Gastroesophageal sphincter (tissue), 3 donors: ENCODE measurements around the gene IQCM.

Experiments
- EP300 ChIP-seq: sonication (generic); formaldehyde crosslinking; IDR thresholded peaks from one replicate; pipeline ENCODE4 v1.6.1; 2017; ENCODE audit warnings: antibody characterized with exemption, mild to moderate bottlenecking
- POLR2A ChIP-seq, 2 donors: fragments of 450-650 bp; IDR thresholded peaks; one replicate each; pipeline ENCODE4 v1.6.1; 2017; ENCODE audit warnings: antibody characterized with exemption in 2 of 2, mild to moderate bottlenecking in 2 of 2, moderate library complexity in 1 of 2
- POLR2AphosphoS5 ChIP-seq: sonication (generic); formaldehyde crosslinking; IDR thresholded peaks from one replicate; pipeline ENCODE4 v1.6.1; 2017; ENCODE audit warnings: antibody characterized with exemption
- TF ChIP-seq, protein P1 (sequence below), 4 experiments: fragments of 200-600 bp in 2 of 4; fragments of 450-650 bp in 2 of 4; sonication (generic) in 1 of 4; IDR thresholded peaks; one replicate each; pipeline ENCODE4 v1.5.1; 2017 to 2019; ENCODE audit warnings: antibody characterized with exemption in 4 of 4, mild to moderate bottlenecking in 2 of 4, moderate library complexity in 2 of 4

DNA sequence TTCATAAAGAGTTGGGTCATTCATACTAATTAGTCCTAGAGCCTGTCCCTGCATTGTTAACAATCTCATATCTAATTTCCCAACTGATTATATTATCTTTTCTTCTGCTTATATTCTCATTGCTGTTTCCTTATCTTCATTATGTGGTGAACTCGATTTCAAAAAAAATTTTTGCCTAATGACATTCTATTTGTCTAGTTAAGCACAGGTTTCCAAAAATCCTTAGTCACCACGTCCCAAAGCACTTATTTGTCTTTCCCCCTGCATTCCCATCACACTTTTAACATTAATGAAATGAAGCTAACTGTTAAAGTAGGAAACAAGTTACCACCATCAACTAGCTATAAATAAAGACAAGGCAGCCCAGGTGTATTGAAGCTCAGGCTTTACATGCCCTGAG lies 131.1 kb downstream of the IQCM start:
- TF ChIP-seq, protein P1, sequence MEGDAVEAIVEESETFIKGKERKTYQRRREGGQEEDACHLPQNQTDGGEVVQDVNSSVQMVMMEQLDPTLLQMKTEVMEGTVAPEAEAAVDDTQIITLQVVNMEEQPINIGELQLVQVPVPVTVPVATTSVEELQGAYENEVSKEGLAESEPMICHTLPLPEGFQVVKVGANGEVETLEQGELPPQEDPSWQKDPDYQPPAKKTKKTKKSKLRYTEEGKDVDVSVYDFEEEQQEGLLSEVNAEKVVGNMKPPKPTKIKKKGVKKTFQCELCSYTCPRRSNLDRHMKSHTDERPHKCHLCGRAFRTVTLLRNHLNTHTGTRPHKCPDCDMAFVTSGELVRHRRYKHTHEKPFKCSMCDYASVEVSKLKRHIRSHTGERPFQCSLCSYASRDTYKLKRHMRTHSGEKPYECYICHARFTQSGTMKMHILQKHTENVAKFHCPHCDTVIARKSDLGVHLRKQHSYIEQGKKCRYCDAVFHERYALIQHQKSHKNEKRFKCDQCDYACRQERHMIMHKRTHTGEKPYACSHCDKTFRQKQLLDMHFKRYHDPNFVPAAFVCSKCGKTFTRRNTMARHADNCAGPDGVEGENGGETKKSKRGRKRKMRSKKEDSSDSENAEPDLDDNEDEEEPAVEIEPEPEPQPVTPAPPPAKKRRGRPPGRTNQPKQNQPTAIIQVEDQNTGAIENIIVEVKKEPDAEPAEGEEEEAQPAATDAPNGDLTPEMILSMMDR (IDR thresholded peaks at IDR 0.05) = no peak
- TF ChIP-seq POLR2A (IDR thresholded peaks at IDR 0.05) = no peak
- TF ChIP-seq EP300 = no peak
- no peak for TF ChIP-seq POLR2AphosphoS5
